ENCODE data around the gene SLC35G1.

DNA sequence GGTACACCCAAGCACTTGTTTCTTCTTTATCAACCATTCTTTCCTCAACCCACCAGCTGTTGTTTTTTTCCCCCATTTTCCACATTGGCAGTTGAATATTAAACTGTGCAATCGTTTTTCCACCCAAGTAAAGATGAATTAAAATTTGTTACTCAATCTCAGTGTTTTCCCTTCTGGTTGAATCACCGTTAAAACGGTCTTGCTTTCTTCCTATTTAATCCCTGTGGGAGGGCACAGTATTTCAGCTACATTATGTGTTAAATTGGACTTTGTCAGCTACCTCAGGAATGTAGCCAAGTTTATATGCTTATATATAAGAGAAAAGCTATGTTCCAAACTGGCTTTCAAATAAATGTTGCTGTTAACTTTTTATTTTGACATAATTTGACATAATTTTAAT, 19.9 kb downstream of the SLC35G1 start:
- TF ChIP-seq POLR2AphosphoS5 (IDR thresholded peaks at IDR 0.05; ENCODE audit: borderline replicate concordance, low read depth, low read length) = no peak
- TF ChIP-seq EZH2 (IDR thresholded peaks at IDR 0.05) = no peak
